PC-3 (cell line): ENCODE data around the gene MIEF1. TPM values are rescaled to one million over a fixed set of nuclear protein-coding genes. Genes with fewer than 3 reads are reported as not detected.

Source experiments
- ATAC-seq: fragments of 200-7000 bp; cut with Tn5 transposase; 2 replicates; pipeline ENCODE4 v1.9.1; 2020; ENCODE audit warnings: mild to moderate bottlenecking, moderate library complexity
- BruUV-seq: library from RNA; stranded (reverse); fragments of 400-500 nt; replicated peaks from 2 replicates; lab custom pipeline; 2021; lab: Mats Ljungman, UMichigan
- CTCF ChIA-PET: fragments of 300-600 bp; sonication (Branson Sonifier 250); formaldehyde crosslinking; loops from one replicate; lab custom pipeline; 2022; ENCODE audit warnings: antibody characterized with exemption; lab: Charles Lee
- POLR2A ChIA-PET: fragments of 300-600 bp; sonication (Branson Sonifier 250); formaldehyde crosslinking; loops from one replicate; lab custom pipeline; 2022; ENCODE audit warnings: antibody characterized with exemption; ENCODE audit not compliant: unreplicated experiment; lab: Charles Lee
- DNase-seq: peaks from one replicate; pipeline ENCODE4 v3.0.0-alpha.2; 2015
- H2AFZ ChIP-seq: fragments of 300-600 bp; sonication (generic); 2 replicates; pipeline ENCODE4 v1.6.0; 2016; ENCODE audit warnings: antibody characterized with exemption, low read length
- H3F3A ChIP-seq: fragments of 300-600 bp; sonication (generic); one replicate; pipeline ENCODE4 v1.6.0; 2017; ENCODE audit warnings: antibody characterized with exemption, low read length, control low read depth, mild to moderate bottlenecking; ENCODE audit not compliant: unreplicated experiment
- H3K27ac ChIP-seq: fragments of 300-600 bp; sonication (generic); 2 replicates; pipeline ENCODE4 v1.5.1; 2016; ENCODE audit warnings: mild to moderate bottlenecking, low read length
- H3K27me3 ChIP-seq: fragments of 300-600 bp; sonication (generic); 2 replicates; pipeline ENCODE4 v1.6.1; 2016; ENCODE audit warnings: low read length, mixed read lengths
- H3K36me3 ChIP-seq: fragments of 300-600 bp; sonication (generic); 2 replicates; pipeline ENCODE4 v1.6.1; 2016; ENCODE audit warnings: low read depth, mixed run types, low read length, mixed read lengths
- H3K4me1 ChIP-seq: fragments of 300-600 bp; sonication (generic); 2 replicates; pipeline ENCODE4 v1.5.1; 2016; ENCODE audit warnings: low read length; ENCODE audit not compliant: insufficient read depth
- H3K4me2 ChIP-seq: fragments of 300-600 bp; sonication (generic); 2 replicates; pipeline ENCODE4 v1.6.0; 2016; ENCODE audit warnings: low read length
- H3K4me3 ChIP-seq: fragments of 300-600 bp; sonication (generic); 2 replicates; pipeline ENCODE4 v1.5.1; 2016; ENCODE audit warnings: mild to moderate bottlenecking, low read length, mixed read lengths
- H3K79me2 ChIP-seq: fragments of 300-600 bp; sonication (generic); 2 replicates; pipeline ENCODE4 v1.6.1; 2017; ENCODE audit warnings: low read length, mixed read lengths
- H3K9ac ChIP-seq: fragments of 300-600 bp; sonication (generic); 2 replicates; pipeline ENCODE4 v1.6.0; 2016; ENCODE audit warnings: mild to moderate bottlenecking, low read length
- H3K9me2 ChIP-seq: fragments of 300-600 bp; sonication (generic); replicated peaks from 2 replicates; pipeline ENCODE4 v1.6.1; 2016; ENCODE audit warnings: mixed run types, low read length, mixed read lengths
- H3K9me3 ChIP-seq: fragments of 300-600 bp; sonication (generic); 2 replicates; pipeline ENCODE4 v1.6.1; 2016; ENCODE audit warnings: low read length, mixed read lengths
- H4K20me1 ChIP-seq: fragments of 300-600 bp; sonication (generic); 2 replicates; pipeline ENCODE4 v1.6.1; 2016; ENCODE audit warnings: low read length, mixed read lengths
- CTCF ChIP-seq: fragments of 300-600 bp; sonication (generic); conservative IDR thresholded peaks from 2 replicates; pipeline ENCODE4 v1.5.1; 2017; ENCODE audit warnings: antibody characterized with exemption, low read depth, mild to moderate bottlenecking, low read length
- EZH2 ChIP-seq: fragments of 300-600 bp; sonication (generic); IDR thresholded peaks from one replicate; pipeline ENCODE4 v1.6.1; 2017; ENCODE audit warnings: antibody characterized with exemption, mild to moderate bottlenecking, low read length; ENCODE audit not compliant: unreplicated experiment
- EZH2phosphoT487 ChIP-seq: fragments of 300-600 bp; sonication (generic); IDR thresholded peaks from 2 replicates; pipeline ENCODE4 v1.6.1; 2018; ENCODE audit warnings: mild to moderate bottlenecking, antibody characterized with exemption, low read length, borderline replicate concordance
- intact Hi-C: fragments of 100-400 bp; cut with micrococcal nuclease; formaldehyde crosslinking; loops from 2 replicates; pipeline ENCODE4 v1.9.0; 2023
- total RNA-seq: library from RNA; depleted of rRNA; stranded (reverse); fragments of >200 nt; gene quantifications from 2 replicates; pipeline ENCODE4 v1.2.3, GENCODE V29; 2014

MIEF1 gene
- total RNA-seq, 1 experiment from 2014 or later, result 23.2 TPM

DNA sequence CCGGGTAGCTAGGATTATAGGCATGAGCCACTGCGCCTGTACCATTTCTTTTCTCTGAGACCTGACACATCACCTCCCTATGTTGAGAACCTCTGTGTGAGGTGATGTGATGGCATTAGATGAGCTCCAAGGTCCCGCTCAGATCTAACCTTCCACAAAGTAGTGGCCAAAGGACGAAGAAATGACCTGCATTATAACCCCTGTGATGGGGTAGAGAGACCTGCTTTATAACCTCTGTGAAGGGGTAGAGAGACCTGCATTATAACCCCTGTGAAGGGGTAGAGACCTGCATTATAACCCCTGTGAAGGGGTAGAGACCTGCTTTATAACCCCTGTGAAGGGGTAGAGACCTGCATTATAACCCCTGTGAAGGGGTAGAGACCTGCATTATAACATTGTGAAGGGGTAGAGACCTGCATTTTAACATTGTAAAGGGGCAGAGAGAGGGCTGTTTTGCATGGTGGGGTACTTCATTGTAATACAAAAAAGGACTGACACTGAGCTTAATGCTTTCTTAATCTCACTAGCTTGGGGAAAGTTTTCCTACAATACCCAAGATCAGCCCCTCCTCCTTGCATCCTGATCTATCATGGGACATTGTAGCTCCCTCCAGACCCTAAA lies 8.5 kb downstream of the MIEF1 start:
- Histone ChIP-seq H3K4me3 (no peak overlapping the region), H3K9me3 (no peaks in the 10 kb centered on the region), H3K4me2 (no peak overlapping the region), H3K79me2 (peaks cover 57% of the 10 kb centered on the region), H3K27ac (no peak overlapping the region), H4K20me1 (peaks cover 6% of the 10 kb centered on the region; the same call in 1 of the 2 replicates), H3K9ac (no peak overlapping the region), H3K4me1 (no peaks in the 10 kb centered on the region), H3F3A (no peaks in the 10 kb centered on the region), H3K36me3 (peaks cover 50% of the 10 kb centered on the region), H2AFZ (no peak overlapping the region), H3K27me3 (no peaks in the 10 kb centered on the region), H3K9me2 (no peaks in the 10 kb centered on the region)
- ChIA-PET CTCF (no interaction called here), POLR2A (no interaction called here)
- no peak for DNase-seq
- intact Hi-C loops, result no loop called here
- BruUV-seq, result no TSS peak
- TF ChIP-seq EZH2phosphoT487 (no peak), EZH2 (no peak), CTCF (no peak)
- ATAC-seq, result no peak

- H3K4me2 ChIP-seq, result no peak overlapping the region
- peaks cover 48% of the 10 kb centered on the region for H3K36me3 ChIP-seq
- H3K4me1 ChIP-seq, result no peaks in the 10 kb centered on the region
- no peak overlapping the region for H3K27ac ChIP-seq
- H2AFZ ChIP-seq, result no peak overlapping the region
- TF ChIP-seq CTCF, result no peak
- TF ChIP-seq EZH2phosphoT487, result no peak
- TF ChIP-seq EZH2, result no peak
- no peaks in the 10 kb centered on the region for H3K27me3 ChIP-seq
- no peaks in the 10 kb centered on the region for H3K9me3 ChIP-seq
- H3K79me2 ChIP-seq, result peaks cover 54% of the 10 kb centered on the region
- H3K4me3 ChIP-seq, result no peak overlapping the region
- DNase-seq (no peak), ATAC-seq (no peak)
- H3K9me2 ChIP-seq, result no peaks in the 10 kb centered on the region
- H3K9ac ChIP-seq, result no peak overlapping the region
- CTCF ChIA-PET, result no interaction called here
- no TSS peak for BruUV-seq
- POLR2A ChIA-PET, result no interaction called here
- intact Hi-C loops, result no loop called here
- H3F3A ChIP-seq, result no peaks in the 10 kb centered on the region
- peaks cover 6% of the 10 kb centered on the region; the same call in 1 of the 2 replicates for H4K20me1 ChIP-seq
Measured at GRCh38 chr22:39511226-39511625, 9.1 kb downstream of the MIEF1 start.

GRCh38 chr22:39512026-39512425 lies 9.9 kb downstream of the MIEF1 start:
- Histone ChIP-seq H3K4me1 (no peaks in the 10 kb centered on the region), H3K79me2 (peaks cover 47% of the 10 kb centered on the region), H4K20me1 (peaks cover 6% of the 10 kb centered on the region; the same call in 1 of the 2 replicates), H2AFZ (no peak overlapping the region), H3K9me3 (no peaks in the 10 kb centered on the region), H3K27me3 (no peaks in the 10 kb centered on the region), H3F3A (no peaks in the 10 kb centered on the region), H3K9ac (no peak overlapping the region), H3K4me3 (no peak overlapping the region), H3K4me2 (no peak overlapping the region), H3K9me2 (no peaks in the 10 kb centered on the region), H3K36me3 (peaks cover 42% of the 10 kb centered on the region), H3K27ac (no peak overlapping the region)
- TF ChIP-seq EZH2, result no peak
- TF ChIP-seq EZH2phosphoT487, result no peak
- TF ChIP-seq CTCF, result no peak
- ChIA-PET POLR2A (no interaction called here), CTCF (no interaction called here)
- ATAC-seq, result no peak
- BruUV-seq, result no TSS peak
- intact Hi-C loops, result no loop called here
- DNase-seq, result no peak
